BLaER1 (cell line): ENCODE data around the gene CPNE5.
A peak's percentile ranks its signal among the peaks of the same experiment; 100 is the strongest.

Source experiments
- H3K27ac ChIP-seq: shearing (Covaris generic); formaldehyde crosslinking; 2 replicates; pipeline ENCODE4 v1.8.1; 2022
- H3K27me3 ChIP-seq: shearing (Covaris generic); formaldehyde crosslinking; 2 replicates; pipeline ENCODE4 v1.8.1; 2022
- H3K36me3 ChIP-seq: shearing (Covaris generic); formaldehyde crosslinking; 2 replicates; pipeline ENCODE4 v1.8.1; 2022
- H3K4me1 ChIP-seq: shearing (Covaris generic); formaldehyde crosslinking; 2 replicates; pipeline ENCODE4 v1.8.1; 2022
- H3K4me2 ChIP-seq: shearing (Covaris generic); formaldehyde crosslinking; 2 replicates; pipeline ENCODE4 v1.8.1; 2022
- H3K4me3 ChIP-seq: shearing (Covaris generic); formaldehyde crosslinking; 2 replicates; pipeline ENCODE4 v1.8.1; 2022
- H3K9ac ChIP-seq: shearing (Covaris generic); formaldehyde crosslinking; 2 replicates; pipeline ENCODE4 v1.8.1; 2022
- H3K9me3 ChIP-seq: shearing (Covaris generic); formaldehyde crosslinking; 2 replicates; pipeline ENCODE4 v1.8.1; 2022
- H4K20me1 ChIP-seq: shearing (Covaris generic); formaldehyde crosslinking; 2 replicates; pipeline ENCODE4 v1.8.1; 2022
- Cebpa-rat ChIP-seq: shearing (Covaris generic); IDR thresholded peaks from 2 replicates; pipeline ENCODE4 v1.8.1; 2022

CPNE5 gene

GRCh38 chr6:36787210-36787609, 52.0 kb downstream of the CPNE5 start:
- H4K20me1 ChIP-seq: peaks cover 4% of the 10 kb centered on the region
- no peaks in the 10 kb centered on the region for H3K9me3 ChIP-seq
- H3K9ac ChIP-seq: no peak overlapping the region
- H3K4me3 ChIP-seq: no peak overlapping the region
- H3K4me2 ChIP-seq: no peak overlapping the region
- no peaks in the 10 kb centered on the region for H3K36me3 ChIP-seq
- H3K4me1 ChIP-seq: peaks cover 7% of the 10 kb centered on the region
- no peak overlapping the region for H3K27ac ChIP-seq
- peaks cover 3% of the 10 kb centered on the region; the same call in 1 of the 2 replicates for H3K27me3 ChIP-seq
- no peak for TF ChIP-seq Cebpa-rat

- H4K20me1 ChIP-seq: peaks cover 15% of the 10 kb centered on the region
- no peak overlapping the region for H3K4me2 ChIP-seq
- H3K27ac ChIP-seq: no peak overlapping the region
- no peaks in the 10 kb centered on the region for H3K36me3 ChIP-seq
- H3K27me3 ChIP-seq: peaks cover 9% of the 10 kb centered on the region
- TF ChIP-seq Cebpa-rat: no peak
- H3K4me3 ChIP-seq: no peak overlapping the region
- no peak overlapping the region for H3K9ac ChIP-seq
- no peaks in the 10 kb centered on the region for H3K9me3 ChIP-seq
- H3K4me1 ChIP-seq: peaks cover 18% of the 10 kb centered on the region
Measured at GRCh38 chr6:36786055-36786675, 53.1 kb downstream of the CPNE5 start.

- Histone ChIP-seq H4K20me1 (peaks cover 27% of the 10 kb centered on the region), H3K4me2 (no peak overlapping the region), H3K4me1 (peaks cover 35% of the 10 kb centered on the region), H3K4me3 (no peak overlapping the region), H3K27ac (no peak overlapping the region), H3K9me3 (no peaks in the 10 kb centered on the region), H3K9ac (no peak overlapping the region), H3K36me3 (no peaks in the 10 kb centered on the region), H3K27me3 (peaks cover 25% of the 10 kb centered on the region)
- TF ChIP-seq Cebpa-rat: no peak
Measured at GRCh38 chr6:36784376-36784636, 54.9 kb downstream of the CPNE5 start.

GRCh38 chr6:36783603-36784375, 55.5 kb downstream of the CPNE5 start:
- H3K4me3 ChIP-seq: no peak overlapping the region
- peaks cover 35% of the 10 kb centered on the region for H3K4me1 ChIP-seq
- H3K9ac ChIP-seq: no peak overlapping the region
- H4K20me1 ChIP-seq: peaks cover 27% of the 10 kb centered on the region
- no peaks in the 10 kb centered on the region for H3K36me3 ChIP-seq
- H3K9me3 ChIP-seq: no peaks in the 10 kb centered on the region
- peaks cover 30% of the 10 kb centered on the region for H3K27me3 ChIP-seq
- H3K4me2 ChIP-seq: no peak overlapping the region
- no peak overlapping the region for H3K27ac ChIP-seq
- no peak for TF ChIP-seq Cebpa-rat

- Histone ChIP-seq H3K9ac (no peak overlapping the region), H4K20me1 (peaks cover 27% of the 10 kb centered on the region), H3K27me3 (peaks cover 50% of the 10 kb centered on the region), H3K4me3 (no peak overlapping the region), H3K9me3 (no peaks in the 10 kb centered on the region), H3K4me1 (peaks cover 35% of the 10 kb centered on the region), H3K36me3 (no peaks in the 10 kb centered on the region), H3K27ac (no peak overlapping the region), H3K4me2 (peak overlapping the region; percentile 76)
- no peak for TF ChIP-seq Cebpa-rat
Measured at GRCh38 chr6:36781669-36782068, 57.6 kb downstream of the CPNE5 start.

- Histone ChIP-seq H3K4me2 (peak overlapping the region; percentile 76), H3K27me3 (peaks cover 59% of the 10 kb centered on the region), H3K9ac (no peak overlapping the region)
Measured at GRCh38 chr6:36780442-36781177, 58.6 kb downstream of the CPNE5 start.

GRCh38 chr6:36779227-36779626, 60.0 kb downstream of the CPNE5 start:
- TF ChIP-seq Cebpa-rat: no peak
- peaks cover 66% of the 10 kb centered on the region for H3K27me3 ChIP-seq

More at GRCh38 chr6:36780442-36781177, 58.6 kb downstream of the CPNE5 start:
- Histone ChIP-seq H3K4me3 (no peak overlapping the region), H3K4me1 (peaks cover 35% of the 10 kb centered on the region), H3K27ac (no peak overlapping the region), H3K9me3 (no peaks in the 10 kb centered on the region), H3K36me3 (no peaks in the 10 kb centered on the region), H4K20me1 (peaks cover 27% of the 10 kb centered on the region)
- no peak for TF ChIP-seq Cebpa-rat

GRCh38 chr6:36777801-36778200, 61.4 kb downstream of the CPNE5 start:
- H3K4me2 ChIP-seq: no peak overlapping the region

More at GRCh38 chr6:36779227-36779626, 60.0 kb downstream of the CPNE5 start:
- Histone ChIP-seq H3K9ac (no peak overlapping the region), H3K4me2 (no peak overlapping the region), H3K4me3 (no peak overlapping the region), H3K4me1 (peaks cover 38% of the 10 kb centered on the region), H4K20me1 (peaks cover 27% of the 10 kb centered on the region), H3K36me3 (no peaks in the 10 kb centered on the region), H3K27ac (no peak overlapping the region), H3K9me3 (no peaks in the 10 kb centered on the region)

GRCh38 chr6:36776167-36776566, 63.1 kb downstream of the CPNE5 start:
- no peak overlapping the region for H3K9ac ChIP-seq
- H3K4me3 ChIP-seq: no peak overlapping the region
- H3K27me3 ChIP-seq: peaks cover 61% of the 10 kb centered on the region
- TF ChIP-seq Cebpa-rat: no peak
- H3K27ac ChIP-seq: no peak overlapping the region
- peaks cover 13% of the 10 kb centered on the region for H4K20me1 ChIP-seq
- no peaks in the 10 kb centered on the region for H3K9me3 ChIP-seq
- H3K4me2 ChIP-seq: no peak overlapping the region
- no peaks in the 10 kb centered on the region for H3K36me3 ChIP-seq
- peaks cover 48% of the 10 kb centered on the region for H3K4me1 ChIP-seq

More at GRCh38 chr6:36777801-36778200, 61.4 kb downstream of the CPNE5 start:
- peaks cover 48% of the 10 kb centered on the region for H3K4me1 ChIP-seq
- peaks cover 69% of the 10 kb centered on the region for H3K27me3 ChIP-seq
- no peak overlapping the region for H3K9ac ChIP-seq
- no peak overlapping the region for H3K4me3 ChIP-seq
- H3K36me3 ChIP-seq: no peaks in the 10 kb centered on the region
- no peak for TF ChIP-seq Cebpa-rat
- H3K27ac ChIP-seq: no peak overlapping the region
- peaks cover 27% of the 10 kb centered on the region for H4K20me1 ChIP-seq
- no peaks in the 10 kb centered on the region for H3K9me3 ChIP-seq

- Histone ChIP-seq H3K4me1 (peaks cover 49% of the 10 kb centered on the region), H3K4me3 (no peak overlapping the region), H3K27me3 (peaks cover 44% of the 10 kb centered on the region), H3K4me2 (0 out of 2 replicates have a peak overlapping the region, but pooled peaks have one; percentile 97), H3K27ac (no peak overlapping the region), H4K20me1 (peaks cover 11% of the 10 kb centered on the region), H3K9ac (no peak overlapping the region), H3K36me3 (no peaks in the 10 kb centered on the region), H3K9me3 (no peaks in the 10 kb centered on the region)
- no peak for TF ChIP-seq Cebpa-rat
Measured at GRCh38 chr6:36774331-36774730, 64.9 kb downstream of the CPNE5 start.
